Upper lobe of left lung (tissue), 4 donors: ENCODE results near the gene SHOC2.

Experiments
- CTCF ChIP-seq, 6 experiments: fragments of 450-650 bp in 4 of 6; fragments of 200-600 bp in 2 of 6; sonication (generic) in 2 of 6; IDR thresholded peaks; one replicate each; pipeline ENCODE4 v1.5.1; 2016 to 2019; ENCODE audit warnings: antibody characterized with exemption in 6 of 6
- EP300 ChIP-seq, 4 donors: sonication (generic); formaldehyde crosslinking; IDR thresholded peaks; one replicate each; pipeline ENCODE4 v1.5.1; 2017; ENCODE audit warnings: antibody characterized with exemption in 4 of 4, control low read depth in 2 of 4
- POLR2A ChIP-seq, 4 donors: fragments of 450-650 bp; IDR thresholded peaks; one replicate each; pipeline ENCODE4 v1.5.1; 2016 to 2017; ENCODE audit warnings: antibody characterized with exemption in 4 of 4, mild to moderate bottlenecking in 2 of 4
- POLR2AphosphoS5 ChIP-seq, 2 donors: sonication (generic); formaldehyde crosslinking; IDR thresholded peaks; one replicate each; pipeline ENCODE4 v1.5.1; 2017; ENCODE audit warnings: antibody characterized with exemption in 2 of 2

- no peak for TF ChIP-seq CTCF (IDR thresholded peaks at IDR 0.05)
- no peak for TF ChIP-seq POLR2A (IDR thresholded peaks at IDR 0.05)
- TF ChIP-seq POLR2AphosphoS5 (IDR thresholded peaks at IDR 0.05): no peak
- no peak for TF ChIP-seq EP300 (IDR thresholded peaks at IDR 0.05)
Measured at GRCh38 chr10:110995301-110995700, 75.9 kb downstream of the SHOC2 start.
